ENCODE measurements around the gene SMYD3.

SMYD3 gene

GRCh38 chr1:246516126-246516525, 9.0 kb upstream of the SMYD3 start:
- DNase-seq (ENCODE audit: low spot score) = no peak

DNA sequence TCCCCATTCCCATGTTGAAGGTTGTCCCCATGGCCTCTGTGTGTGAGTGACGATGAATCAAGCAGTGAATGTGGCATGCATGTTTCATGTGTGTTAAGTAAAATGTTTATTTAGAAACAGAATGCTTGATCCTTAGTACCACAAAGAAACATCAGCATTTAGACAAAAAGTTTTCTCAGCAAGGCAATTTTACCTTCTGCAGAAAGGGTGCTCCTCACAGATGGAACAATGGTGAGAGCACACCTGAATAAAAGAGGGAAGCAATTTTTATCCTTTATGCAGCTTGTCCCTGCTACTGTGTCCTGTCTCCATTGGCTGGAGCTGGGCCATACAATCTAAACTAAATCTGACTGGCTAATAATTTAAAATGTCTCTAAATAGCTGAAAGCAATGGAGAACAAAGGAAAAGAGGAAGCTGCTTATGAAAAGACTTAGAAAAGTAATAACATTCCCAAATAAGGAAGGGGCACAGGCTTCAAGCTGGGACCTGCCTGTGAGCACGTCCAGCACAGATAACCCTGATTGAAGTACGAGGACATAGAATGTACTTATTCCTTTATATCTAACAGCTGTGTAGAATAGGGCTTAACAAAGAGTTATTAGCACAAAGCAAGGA, 8.4 kb upstream of the SMYD3 start:
- DNase-seq (ENCODE audit: low spot score) = no peak

- no peak for DNase-seq (ENCODE audit: low spot score)
Measured at GRCh38 chr1:246513619-246514343, 6.7 kb upstream of the SMYD3 start.

GRCh38 chr1:246513041-246513440, 6.0 kb upstream of the SMYD3 start:
- no peak for DNase-seq (ENCODE audit: low spot score)

GRCh38 chr1:246512635-246513034, 5.6 kb upstream of the SMYD3 start:
- no peak for DNase-seq (ENCODE audit: low spot score)

DNA sequence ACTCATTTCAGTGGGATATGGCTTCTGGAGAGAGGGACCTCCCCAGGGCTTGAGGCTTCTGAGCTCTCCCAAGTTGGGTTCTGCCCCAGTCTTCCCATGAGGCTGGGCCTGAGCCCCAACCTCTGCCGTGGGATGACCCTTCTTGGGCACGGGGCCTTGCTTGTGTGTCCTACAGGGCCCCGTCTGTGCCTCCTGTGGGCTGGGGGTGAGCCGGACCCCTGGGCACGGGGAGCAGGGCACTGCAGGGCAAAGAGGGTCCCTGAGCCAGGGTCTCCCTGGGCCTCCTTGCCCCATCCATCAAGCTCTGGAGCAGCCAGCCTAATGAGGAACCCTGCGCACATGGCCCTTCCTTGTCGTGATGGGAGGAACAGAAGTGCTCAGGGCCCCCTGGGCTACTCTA, 5.2 kb upstream of the SMYD3 start:
- DNase-seq (ENCODE audit: low spot score) = no peak

GRCh38 chr1:246511203-246511602, 4.1 kb upstream of the SMYD3 start:
- no peak for DNase-seq (ENCODE audit: low spot score)

DNA sequence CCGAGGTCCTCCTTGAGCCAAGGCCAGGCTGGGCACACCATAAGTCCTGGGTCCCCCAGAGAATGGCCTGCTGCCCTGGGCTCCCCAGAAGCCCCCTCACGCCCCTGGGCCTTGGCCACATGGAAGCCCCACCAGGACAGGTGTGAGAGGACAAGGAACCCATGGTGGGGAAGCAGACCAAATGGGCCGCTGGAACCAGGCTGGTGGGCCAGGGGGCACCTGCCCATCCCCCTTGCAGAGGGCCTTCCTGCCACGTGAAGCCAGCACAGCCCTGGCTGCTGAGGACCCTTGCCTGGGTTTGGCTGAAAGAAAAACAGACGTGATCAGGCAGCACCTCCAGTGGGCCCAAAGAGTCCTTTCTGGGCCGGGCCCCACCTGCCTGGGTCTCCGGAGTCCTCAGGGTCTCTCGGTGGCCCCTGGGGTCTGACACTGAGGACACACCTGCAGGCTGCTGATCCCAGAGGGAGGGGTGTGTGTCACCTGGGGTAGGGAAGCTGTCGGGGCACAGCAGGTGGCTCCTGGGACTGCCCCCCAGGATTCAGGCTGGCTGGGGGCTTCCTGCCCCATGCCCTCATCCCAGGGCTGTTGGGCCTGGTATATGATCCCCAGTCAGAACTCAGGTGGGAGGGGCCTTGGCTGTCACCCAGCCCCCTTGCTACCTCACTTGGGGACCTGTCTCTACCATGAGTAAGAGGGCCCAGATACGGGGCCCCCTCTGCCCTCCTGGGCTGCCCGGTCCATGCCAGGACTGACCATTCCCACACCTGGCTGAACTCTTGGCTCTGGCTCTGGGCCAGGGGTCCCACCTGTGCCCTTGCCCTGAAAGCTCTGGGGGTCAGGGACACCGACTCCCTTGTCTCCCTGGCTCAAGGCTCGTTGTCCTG, 3.3 kb upstream of the SMYD3 start:
- DNase-seq (ENCODE audit: low spot score) = no peak

DNA sequence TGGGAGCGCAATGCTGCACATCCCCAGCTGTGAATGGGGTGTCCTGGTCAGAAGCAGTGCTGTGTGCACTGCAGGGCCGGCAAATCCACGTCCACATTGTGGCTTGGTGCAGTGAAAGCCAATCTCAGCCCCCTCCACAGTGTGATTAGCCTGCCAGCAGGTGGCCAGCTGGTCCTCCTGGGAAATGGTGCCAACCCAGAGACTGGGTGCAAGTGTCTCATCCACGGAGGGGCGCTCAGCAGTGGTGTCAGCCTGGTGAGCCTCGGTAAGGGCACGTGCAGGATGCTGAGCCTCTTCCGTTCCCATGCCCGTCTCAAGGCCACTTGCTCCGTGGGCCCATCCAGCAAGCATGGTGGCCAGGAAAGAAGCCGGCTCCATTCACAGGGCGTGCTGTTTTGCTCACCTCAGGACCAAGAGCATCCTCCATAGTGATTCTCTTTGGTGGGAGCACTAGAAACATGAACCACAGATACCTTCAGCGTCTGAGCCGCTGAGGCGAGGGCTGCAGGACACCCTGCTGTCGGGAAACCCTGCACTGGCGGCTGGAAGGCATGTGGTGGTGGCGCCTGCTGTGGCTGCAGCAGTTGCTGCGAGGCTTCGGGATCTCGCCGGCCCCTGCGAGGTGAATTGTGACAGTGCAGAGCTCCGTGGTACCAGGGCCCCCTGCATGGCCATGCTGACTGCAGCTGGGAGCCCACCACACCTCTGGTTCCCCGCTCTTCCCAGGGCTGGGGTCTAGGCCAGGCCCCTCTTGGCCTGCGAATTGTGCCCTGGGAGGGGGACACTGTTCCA, 2.0 kb upstream of the SMYD3 start:
- no peak for DNase-seq (ENCODE audit: low spot score)

GRCh38 chr1:246506367-246506673, 759 bp downstream of the SMYD3 start:
- no peak for DNase-seq (ENCODE audit: low spot score)

GRCh38 chr1:246503341-246503740, 3.7 kb downstream of the SMYD3 start:
- DNase-seq (ENCODE audit: low spot score) = no peak

DNA sequence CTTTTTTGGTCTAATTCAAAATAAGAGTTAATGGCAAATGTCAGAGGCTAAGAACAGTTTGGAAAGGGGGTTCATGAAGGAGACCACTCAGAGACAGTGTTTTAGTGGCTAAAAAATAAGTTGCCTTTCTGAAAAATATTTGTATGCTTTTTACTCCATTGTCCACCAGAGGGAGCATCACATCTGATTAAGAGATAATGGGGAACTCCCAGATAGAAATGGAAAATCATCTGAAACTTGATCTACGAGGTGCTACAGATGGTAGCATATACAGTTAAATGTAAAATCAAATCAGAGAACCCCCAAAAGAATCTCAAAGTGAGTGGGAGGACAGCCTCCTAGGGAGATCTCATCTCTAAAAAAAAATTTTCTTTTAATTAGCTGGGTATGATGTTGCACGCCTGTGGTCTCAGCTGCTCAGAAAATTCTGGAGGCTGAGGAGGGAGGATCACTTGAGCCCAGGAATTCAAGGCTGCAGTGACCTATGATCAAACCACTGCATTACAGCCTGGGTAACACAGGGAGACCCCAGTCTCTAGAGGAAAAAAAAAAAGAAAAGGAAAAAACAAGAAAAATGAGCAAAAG, 9.7 kb downstream of the SMYD3 start:
- peak; percentile 75 for DNase-seq (ENCODE audit: low spot score)

- peak; percentile 75 for DNase-seq (ENCODE audit: low spot score)
Measured at GRCh38 chr1:246492611-246493245, 14.4 kb downstream of the SMYD3 start.

- peak; percentile 75 for DNase-seq (ENCODE audit: low spot score)
Measured at GRCh38 chr1:246491551-246492053, 15.5 kb downstream of the SMYD3 start.

DNA sequence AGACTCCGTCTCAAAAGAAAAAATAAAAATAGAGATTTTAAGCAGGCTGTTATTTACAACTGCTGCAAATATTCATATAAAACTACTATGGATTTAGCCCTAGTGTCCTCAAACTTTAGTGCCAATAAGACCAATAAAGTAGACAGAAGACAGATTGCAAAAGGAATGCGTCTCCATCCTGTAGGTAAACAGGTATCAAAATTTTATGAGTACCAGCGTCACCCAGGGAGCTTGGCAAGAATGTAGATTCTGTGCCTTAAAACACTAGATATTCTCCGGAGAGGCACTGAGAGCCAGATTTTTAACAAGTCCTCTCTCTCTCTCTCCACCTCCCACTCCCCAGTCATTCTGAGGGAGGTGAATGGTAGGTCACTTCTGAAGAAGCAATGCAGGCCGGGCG, 18.4 kb downstream of the SMYD3 start:
- no peak for DNase-seq (ENCODE audit: low spot score)

DNA sequence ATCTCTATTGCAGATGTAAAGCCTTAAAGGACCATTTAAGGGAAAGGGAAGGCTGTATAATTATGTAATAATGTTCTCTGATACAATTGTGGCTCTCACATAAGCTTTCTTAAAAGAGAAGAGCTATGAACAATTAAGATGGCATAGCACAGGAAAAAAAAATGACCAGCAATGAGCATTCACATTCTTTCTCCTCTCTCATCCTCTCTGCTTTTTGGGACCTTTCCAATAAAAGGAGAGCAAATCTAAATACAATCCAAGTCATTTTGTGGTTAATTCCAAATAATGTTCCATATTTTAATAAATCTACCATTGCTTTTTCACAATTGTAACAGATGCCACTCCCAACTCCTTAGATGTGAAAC, 23.5 kb downstream of the SMYD3 start:
- DNase-seq (ENCODE audit: low spot score) = no peak

GRCh38 chr1:246482805-246483568, 24.1 kb downstream of the SMYD3 start:
- DNase-seq (ENCODE audit: low spot score) = no peak

GRCh38 chr1:246479061-246479460, 28.0 kb downstream of the SMYD3 start:
- no peak for DNase-seq (ENCODE audit: low spot score)

GRCh38 chr1:246477634-246478033, 29.4 kb downstream of the SMYD3 start:
- DNase-seq (ENCODE audit: low spot score) = no peak

DNA sequence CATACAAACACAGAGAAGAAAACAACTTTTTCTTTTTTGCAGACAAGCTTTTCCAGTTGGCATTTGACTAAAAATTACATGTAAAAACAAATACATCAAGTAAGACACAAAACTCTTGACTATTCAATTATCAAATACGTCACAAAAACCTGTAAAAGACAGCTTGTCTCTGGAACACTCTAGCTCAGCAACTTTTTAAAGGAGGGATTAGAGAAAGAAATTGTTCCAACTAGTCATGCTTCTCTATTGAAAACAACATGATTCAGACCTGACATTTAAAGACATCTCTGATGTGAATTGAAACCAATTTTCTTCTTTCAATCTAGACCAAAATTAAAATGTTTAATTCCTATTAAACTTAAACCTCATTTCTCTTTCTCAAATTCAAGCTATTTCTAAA, 30.3 kb downstream of the SMYD3 start:
- DNase-seq (ENCODE audit: low spot score) = no peak

Data from SK-N-DZ (cell line).